ENCODE results near the gene ISM1.
"Not testable (repeated sequence)": the region's sequence is repeated elsewhere in the genome, so short reads cannot be mapped to it uniquely, and the experiment has no call there.

The ISM1 gene

DNA sequence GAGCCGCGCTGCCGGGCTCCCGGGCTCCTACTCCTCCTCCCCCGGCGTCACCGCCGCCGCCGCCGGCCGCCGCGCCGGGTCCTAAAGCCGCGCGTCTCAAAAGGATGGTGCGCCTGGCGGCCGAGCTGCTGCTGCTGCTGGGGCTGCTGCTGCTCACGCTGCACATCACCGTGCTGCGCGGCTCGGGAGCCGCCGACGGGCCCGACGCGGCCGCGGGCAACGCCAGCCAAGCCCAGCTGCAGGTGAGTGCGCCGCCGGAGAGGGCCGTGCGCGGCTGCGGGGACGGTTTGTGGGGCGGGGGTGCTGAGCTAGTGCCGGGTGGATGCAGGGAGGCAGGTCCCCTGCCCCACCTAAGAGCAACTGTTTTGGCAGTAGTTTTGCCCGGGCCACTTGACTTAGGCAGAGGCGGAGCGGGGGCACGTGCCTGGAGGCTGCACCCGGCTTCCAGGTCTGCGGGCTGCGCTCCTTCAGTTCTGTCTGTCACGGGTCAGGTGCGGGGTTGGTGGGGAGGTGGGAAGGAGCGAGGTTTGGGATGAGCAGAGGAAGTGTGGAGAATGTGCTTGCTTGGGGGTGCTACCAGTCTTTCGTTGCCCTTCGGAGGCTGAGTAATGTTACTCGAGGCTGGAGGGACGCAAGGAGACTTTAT, 722 bp downstream of the ISM1 start:
- DNase-seq = peak; percentile 68

DNA sequence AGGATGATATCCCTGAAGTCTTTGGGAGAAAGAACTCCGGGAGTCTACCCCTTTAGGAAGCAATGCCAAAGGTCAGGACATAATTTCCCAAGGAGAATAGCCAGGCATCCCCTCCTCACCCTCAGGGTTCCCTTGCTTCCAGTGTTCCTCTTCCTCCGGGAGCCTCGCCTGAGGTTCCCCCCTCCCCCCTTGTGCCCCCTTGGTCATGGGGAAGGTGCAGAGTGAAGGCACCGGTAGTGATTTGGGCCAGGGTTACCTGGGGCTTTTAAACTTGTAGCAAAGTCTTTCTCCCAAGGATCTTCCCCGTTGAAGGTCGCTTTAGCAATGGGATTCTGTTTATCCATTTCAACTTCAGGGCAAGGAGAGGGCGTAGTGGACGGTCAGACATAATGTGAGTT, 1.2 kb downstream of the ISM1 start:
- DNase-seq = no peak

DNA sequence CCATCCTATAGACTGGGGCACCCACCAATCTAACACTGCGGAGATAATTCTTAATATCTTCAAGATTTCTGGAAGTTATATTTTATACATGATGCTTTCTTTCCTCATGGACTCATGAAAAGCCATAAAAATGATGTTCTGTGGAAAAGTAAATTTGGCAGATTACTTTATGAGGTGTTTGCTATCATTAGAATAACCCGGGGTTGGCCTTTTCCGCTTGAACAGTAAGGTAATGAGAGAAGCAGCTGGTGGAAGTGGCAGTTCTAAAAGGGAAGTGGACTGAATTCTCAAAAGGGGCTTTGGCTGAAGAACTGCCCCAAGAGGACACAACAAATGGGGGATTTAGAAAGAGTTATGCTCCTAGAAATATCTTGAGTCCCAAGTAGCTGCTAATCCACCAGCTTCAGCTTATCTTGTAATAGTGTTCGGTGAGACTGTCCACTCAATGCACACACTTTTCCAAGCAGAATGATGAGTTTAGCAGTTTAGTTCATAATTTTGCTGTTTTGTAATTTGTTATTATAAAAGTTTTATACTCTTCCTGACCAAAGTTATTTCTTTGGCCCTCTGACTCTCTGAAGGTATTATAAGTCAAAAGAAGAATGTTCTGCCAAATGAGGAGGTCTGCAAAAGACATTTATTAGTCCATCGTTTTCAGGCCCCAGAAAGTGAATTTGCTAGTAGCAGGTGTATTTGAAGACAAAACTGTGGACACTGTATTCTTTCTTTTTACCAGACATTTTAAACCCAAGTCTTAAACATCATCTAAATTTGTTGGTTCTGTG, 2.9 kb downstream of the ISM1 start:
- DNase-seq = no peak

DNA sequence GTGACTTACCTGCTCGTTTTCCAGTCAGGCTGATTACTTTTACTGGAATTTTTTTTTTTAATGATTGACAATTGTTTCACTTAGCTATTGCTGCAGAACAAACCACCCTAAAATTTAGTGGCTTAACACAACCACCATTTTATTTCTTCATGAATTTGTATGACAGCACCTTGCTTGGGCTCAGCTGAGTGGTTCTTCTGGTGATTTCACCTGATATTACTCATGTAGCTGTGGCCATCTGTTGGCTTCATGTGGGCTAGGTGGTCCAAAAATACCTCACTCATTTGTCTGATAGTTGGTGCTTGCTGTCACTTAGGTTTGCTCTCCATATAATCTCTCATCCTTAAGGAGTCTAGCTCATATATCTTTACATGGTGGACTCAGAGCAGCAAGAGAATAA, 5.3 kb downstream of the ISM1 start:
- no peak for DNase-seq

DNA sequence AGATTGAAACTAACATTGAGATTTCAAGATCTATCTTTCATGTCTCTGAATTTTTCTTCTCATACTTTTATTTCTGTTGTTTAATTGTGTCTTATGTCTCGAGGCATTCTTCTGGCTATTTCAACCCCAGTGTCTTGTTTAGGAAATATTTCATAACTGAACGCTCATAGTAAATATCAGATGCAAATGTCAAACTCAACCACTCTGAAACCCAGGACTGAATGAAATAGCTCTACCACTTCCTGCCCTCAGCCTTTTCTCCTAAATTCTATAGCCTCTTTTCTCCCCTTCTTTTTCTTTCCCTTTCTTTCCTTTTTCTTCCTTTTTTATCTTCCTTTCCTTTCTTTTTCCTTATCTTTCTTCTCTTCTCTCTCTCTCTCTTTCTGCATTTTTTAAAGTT, 7.7 kb downstream of the ISM1 start:
- no peak for DNase-seq

DNA sequence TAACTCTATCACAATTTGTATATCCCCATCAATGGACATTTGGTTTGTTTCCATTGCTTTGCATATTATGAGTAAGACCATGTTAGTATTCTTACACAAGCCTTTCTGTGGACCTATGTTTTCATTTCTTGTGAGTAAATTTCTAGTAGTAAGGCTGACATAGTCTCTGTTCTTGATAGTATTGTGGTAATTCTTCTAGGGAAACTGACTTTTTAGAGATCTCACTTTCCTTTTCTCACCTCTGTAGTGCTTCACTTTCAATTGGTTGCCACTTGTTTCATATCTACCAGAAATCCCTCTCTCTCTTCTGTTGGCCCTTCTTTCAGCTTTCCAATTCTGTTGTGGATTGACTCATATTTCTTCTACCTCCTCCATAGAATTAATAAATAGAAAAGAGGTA, 8.5 kb downstream of the ISM1 start:
- DNase-seq = no peak

DNA sequence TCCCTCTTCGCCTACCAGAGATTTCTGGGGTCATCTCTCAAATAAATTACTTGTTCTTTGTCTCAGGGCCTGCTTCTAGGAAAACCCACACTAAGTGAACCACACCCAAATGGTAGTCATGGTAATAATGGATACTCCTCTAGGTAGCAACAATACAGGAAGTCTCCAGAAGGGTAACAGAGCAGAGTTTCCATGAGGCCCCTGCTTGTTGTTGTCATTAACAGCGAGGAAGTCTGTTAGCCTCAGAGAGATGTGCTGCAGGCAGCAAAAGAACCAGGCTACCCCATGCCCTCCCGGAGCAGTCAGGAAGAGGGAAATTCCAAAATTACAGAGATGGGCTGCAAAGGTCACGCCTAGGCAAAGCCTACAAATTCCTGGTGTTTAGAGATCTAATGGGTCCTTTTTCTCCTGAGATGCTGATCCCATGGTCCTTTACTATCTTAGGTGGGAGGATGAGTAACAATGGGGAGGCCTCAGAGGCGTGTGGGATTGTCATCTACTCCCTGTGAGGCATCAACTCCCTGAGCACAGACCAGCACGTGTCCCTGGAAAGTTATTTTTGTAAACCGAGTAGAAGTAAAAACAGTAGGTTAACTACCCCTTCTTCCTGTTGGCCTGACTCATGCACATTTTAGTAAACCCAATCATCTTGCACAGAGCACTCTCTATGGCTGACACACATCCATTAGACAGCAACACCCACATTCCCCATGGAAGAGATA, 10.1 kb downstream of the ISM1 start:
- DNase-seq = peak; percentile 56

DNA sequence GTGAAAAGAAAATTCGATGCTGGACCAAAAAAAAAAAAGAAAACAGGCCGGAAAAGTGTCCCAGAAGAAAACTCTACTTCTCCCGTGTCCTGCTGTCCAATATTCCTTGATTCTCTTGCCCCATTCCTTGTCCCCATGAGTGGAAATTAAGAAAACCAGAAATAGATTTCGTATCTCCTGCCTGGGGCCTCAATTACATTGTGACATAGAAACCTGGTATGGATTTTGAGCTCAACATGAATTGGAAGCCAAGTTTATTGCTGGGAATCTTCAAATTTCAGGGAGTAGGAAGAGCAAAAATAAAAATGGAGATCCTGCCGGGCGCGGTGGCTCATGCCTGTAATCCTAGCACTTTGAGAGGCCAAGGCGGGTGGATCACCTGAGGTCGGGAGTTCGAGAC, 11.9 kb downstream of the ISM1 start:
- no peak for DNase-seq

DNA sequence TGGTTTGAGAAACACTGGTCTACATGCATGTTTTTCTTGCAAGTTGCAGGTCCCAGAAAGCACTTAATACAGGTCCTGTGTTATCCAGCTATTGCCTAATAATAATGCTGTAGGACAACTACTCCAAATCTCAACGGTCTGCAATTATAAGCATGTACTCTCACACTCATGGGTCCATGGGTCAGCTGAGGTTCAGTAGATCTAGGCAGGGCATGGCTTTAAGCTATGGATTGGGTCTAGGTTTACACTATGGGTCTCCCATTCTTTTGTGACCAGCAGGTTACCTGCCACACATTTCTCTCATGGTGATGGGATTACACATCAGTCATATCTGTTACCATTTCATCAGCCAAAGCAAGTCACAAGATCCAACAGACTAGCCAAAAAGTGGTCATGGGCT, 13.9 kb downstream of the ISM1 start:
- DNase-seq = no peak

DNA sequence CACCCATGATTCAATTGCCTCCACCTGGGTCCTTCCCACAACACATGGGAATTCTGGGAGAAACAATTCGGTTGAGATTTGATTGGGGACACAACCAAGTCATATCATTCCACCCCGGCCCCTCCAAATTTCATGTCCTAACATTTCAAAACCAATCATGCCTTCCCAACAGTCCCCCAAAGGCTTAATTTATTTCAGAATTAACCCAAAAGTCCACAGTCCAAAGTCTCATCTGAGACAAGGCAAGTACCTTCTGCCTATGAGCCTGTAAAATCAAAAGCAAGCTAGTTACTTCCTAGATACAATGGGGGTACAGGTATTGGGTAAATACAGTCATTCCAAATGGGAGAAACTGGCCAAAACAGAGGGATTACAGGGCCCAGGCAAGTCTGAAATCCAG, 15.3 kb downstream of the ISM1 start:
- not testable (repeated sequence) for DNase-seq

DNA sequence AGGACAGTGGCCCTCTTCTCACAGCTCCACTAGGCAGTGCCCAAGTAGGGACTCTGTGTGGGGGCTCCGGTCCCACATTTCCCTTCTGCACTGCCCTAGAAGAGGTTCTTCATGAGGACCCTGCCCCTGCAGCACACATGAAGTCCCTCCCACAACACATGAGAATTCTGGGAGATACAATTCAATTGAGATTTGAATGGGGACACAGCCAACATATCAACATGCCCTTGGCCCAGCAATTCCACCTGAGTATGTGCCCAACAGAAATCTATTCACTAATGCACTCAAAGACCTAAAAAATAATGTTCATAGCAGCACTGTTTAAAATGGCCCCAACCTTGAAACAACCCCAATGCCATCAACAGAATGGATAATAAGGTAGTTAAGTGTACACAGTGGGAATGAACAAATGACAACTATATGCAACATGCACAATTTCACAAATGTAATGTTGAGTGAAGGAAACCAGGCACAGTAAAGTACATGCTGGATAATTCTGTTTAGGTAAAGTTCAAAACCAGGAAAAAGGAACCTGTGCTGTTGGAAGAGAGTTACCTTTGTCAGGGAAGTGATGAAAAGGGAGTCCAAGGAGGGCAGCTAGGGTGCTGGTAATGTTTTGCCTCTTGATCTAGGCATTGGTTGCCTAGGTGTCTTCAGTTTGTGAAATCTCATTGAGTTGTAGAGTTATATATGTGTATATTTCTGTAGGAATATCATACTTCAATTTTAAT, 16.1 kb downstream of the ISM1 start:
- no peak for DNase-seq

DNA sequence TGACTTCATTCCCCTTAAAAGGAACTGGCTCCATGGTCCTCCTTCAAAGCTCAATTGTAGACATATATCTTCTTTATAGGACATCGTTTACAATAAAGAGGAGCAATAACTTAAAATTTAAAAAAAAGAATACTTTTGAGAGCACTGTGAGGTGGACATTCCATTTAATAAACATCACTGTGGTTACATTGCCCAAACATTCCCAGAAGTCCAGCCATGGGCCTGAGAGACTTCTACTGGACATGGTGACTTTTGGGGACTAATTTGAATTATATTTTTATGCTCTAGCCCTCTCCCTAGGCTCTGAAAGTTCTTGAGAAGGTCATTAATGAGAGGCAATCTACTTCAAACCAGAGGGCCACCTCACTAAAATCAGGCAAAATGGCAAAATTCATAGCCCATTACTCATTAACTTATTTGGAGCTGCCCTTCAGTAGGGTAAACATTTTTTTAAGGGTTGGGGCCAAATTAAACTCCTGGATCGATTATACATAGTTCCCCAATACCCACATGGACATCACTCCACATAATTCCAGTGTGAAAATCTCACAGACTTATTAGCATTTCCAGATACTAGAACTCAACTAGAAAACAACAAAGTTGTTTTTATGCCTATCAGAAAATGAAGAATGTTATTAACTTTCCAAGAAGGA, 17.1 kb downstream of the ISM1 start:
- DNase-seq = no peak

DNA sequence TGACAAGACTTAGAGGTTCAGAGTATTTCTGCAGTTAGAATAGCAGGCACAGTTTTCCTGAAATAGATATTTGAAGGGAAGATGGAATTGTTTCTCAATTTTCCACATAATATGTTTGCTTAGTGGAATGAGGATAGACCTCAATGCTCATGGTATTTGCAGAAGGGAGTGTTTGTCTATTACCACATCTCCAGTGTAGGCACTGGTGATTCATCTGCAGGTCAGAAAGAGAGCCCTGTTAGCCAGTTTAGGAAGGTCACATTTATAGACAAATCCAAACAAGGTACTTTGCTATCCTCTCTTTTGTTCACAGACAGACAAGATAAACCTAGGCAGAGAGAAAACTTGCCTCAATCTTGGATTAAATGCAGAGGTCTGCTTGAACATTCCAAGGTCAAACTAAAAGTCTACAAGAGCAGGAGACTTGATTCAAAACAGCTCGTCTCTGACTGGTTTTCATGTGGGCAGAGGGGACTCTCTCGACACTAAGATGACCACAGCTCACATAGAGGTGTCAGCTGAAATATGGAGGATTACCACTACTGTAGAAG, 22.8 kb downstream of the ISM1 start:
- no peak for DNase-seq

DNA sequence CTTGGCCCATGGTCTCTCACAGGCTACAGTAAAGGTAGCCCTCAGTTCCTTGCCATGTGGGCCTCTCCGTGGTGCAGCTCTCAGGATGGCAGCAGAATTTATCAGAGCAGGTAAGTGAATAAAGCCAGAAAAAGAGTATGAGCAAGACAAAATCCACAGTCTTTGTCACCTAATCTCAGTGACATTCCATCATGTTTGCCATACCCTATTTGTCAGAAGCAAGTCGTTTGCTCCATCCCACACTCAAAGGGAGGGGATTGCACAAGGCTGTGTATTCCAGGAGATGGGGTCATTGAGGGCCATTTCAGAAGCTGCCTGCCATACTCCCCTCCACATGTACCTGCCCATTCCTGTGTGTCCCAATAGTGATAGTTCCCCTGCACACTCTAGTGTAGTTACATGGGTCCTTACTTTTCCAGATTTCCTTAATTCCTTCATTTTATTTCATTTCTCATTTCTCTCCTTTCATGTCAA, 24.2 kb downstream of the ISM1 start:
- DNase-seq = no peak

DNA sequence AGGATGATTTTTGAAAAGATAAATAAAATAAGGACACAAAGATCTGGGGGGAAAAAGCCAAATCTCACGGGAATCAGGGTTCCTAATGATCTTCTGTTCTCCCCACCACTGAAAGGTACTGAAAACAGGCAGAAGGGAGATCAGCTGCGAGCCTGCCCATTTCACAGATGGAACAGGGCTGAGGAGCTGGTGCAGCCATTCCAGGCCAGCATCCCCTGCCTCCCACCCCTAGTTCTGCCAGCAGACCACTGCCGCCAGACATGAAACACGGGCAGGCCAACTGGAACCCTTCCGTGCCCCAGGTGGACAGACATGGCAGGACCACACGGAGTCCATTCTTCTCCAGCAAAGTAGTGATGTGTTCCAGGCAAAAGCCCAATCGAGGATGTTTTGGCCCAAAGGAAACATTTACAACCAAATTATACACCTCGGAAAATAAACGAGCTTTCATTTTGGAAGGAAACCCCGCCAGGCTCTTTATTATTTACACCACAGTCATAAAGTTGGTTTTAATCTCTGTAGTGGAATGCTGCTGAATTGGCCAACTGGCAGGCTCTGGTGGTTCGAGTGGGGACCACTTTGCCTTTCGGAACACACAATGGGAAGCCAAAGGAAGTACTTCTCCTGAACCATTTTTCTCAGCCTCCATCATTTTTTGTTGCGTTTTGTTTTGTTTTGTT, 28.2 kb downstream of the ISM1 start:
- DNase-seq = no peak

DNA sequence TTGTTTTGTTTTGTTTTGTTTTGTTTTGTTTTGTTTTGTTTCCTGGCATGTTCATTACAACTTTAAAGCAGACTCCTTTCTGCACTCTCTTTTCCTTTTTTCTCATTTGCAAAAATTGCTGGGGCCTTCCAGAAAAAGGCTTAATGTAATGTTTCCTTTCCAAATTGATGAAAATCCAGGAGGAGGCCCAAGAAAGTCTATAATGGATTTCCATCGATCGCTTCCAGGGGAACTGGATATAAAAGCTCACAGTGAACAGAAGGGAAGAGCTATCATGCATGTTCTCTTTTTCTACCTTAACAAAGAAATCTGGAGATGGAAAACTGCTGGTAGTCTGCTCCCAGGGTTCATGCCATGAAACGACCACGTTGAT, 28.7 kb downstream of the ISM1 start:
- no peak for DNase-seq

DNA sequence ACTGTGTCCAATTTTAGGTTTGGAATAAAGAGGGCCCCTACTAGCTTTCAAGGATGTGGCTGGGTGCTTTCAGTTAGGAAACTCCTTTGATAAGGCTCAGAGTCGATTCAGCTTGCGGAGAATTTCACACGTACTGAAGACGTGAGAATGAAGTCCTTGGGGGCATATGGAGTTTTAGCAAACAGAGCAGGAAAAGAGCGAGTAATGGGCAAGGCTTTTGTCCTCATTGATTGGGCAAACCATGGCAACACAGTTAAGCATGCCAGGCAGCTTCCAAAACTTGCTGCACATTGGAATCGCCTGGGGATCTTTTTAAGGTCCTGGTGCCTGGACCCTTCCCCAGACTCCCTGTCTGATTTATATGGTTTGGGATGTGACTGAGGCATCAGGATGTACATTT, 29.2 kb downstream of the ISM1 start:
- no peak for DNase-seq

DNA sequence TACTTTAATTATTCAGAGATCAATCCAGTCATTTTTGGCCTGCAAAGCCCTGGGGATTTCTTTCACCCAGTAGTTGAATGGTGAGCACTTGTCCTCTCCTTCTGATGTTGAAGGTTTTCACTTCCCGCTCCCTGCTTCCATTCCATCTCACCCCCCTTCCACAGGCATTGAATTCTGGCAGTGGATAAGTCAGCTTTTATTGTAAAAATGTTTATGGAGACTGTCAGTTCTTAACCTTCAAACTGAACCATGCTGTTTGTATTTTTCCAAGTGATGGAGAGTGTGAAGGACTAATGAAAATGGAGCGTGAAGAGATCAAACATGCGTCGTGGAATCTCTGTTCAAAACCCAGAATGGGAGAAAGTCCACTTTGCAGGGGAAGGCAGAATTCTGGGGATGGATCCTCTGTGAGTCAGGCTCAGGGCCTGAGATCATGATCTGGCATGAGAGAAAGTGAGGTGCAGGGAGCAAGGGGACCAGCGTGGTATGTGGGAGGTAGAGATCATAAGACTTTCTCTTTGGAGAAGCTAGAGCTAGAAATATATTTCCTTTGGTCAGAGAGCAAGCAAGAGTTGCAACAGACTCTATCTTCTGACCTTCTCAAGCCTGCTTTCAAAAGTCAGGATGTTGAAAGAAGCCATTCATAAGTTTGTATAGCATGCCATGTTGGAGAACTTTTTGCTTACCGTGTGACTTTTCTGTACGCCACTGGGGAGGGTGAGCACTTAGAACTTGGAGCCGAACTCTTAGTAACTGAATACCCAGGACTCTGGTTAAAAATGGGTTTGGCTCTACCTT, 30.2 kb downstream of the ISM1 start:
- DNase-seq = no peak

DNA sequence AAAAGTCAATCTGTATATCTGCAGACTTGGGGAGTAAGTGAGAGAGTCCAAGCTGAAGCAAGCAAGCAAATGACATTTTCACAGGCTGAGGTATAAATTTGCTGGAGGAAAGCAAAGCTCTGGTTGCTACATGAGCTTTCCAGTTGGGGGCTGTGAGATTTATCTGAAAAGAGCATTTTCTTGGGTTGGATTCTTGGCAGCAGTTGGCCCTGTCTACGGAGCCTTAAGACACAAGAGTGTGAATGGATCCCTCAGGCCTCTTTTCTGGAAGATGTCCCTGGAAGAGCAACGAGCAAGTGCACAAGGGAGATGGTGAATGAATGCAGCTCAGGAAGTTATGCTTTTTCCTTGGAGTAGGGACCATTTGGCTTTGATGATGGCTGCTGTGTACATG, 30.8 kb downstream of the ISM1 start:
- no peak for DNase-seq

DNA sequence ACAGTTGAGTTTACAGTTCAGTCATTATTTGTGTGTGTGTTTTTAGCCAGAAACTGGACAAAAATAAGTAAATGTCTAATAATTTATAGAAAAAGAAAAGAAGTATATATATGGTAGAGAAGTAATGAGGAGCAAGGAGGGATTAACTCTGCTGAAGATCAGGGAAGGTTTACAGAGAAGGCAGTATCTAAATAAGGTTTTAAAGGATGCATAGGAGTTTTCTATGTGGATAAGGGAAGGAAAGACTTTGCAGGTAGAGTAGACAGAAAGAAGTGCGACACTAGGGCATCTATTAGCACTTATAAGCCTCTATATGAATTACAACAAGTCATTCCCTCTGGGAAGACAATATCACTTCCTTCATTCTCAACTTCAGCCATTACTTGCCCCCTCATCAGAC, 34.3 kb downstream of the ISM1 start:
- DNase-seq = no peak

DNA sequence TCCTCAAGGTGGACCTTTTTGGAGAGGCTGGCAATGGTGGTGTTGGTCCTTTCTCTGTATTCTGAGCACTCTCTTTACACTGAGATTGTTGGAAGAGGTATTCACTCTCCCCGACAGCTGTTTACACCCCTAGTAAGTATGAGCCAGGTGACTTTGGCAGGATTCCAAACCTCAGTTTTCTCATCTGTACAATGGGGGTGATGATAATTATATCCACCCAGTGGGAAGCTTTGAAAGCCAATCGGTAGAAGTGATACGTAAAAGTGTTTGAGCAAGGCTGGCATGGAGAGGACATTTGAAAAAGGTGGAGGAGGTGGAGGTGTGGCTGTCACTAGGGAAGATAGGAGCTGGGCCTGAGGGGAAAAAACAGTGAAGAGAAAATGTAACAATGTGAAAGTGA, 35.5 kb downstream of the ISM1 start:
- no peak for DNase-seq

Measured in stimulated activated CD4-positive, alpha-beta T cell treated with anti-CD3 and anti-CD28 coated beads, Interleukin-1b, Interleukin-23, amount 100 ng/mL, for 48 hours (primary cell).